K562 (cell line): ENCODE measurements around the gene CLIP1. TPM values are rescaled to one million over a fixed set of nuclear protein-coding genes. Genes with fewer than 3 reads are reported as not detected.

ENCODE experiments used
- CREBBP ChIP-seq: IDR thresholded peaks from one replicate; pipeline ENCODE4 v1.6.1; 2012; ENCODE audit warnings: low read depth, mild to moderate bottlenecking, control low read depth, inconsistent platforms, low read length
- DNMT1 ChIP-seq: fragments of 450-650 bp; IDR thresholded peaks from 2 replicates; pipeline ENCODE4 v1.6.1; 2016; ENCODE audit warnings: antibody characterized with exemption, mild to moderate bottlenecking
- EHMT2 ChIP-seq: fragments of 450-650 bp; IDR thresholded peaks from 2 replicates; pipeline ENCODE4 v1.6.1; 2018; ENCODE audit warnings: antibody characterized with exemption
- HDAC8 ChIP-seq: fragments of 450-650 bp; IDR thresholded peaks from 2 replicates; pipeline ENCODE4 v1.6.1; 2016; ENCODE audit warnings: mild to moderate bottlenecking, missing genetic modification characterization, moderate library complexity, missing compliant biosample characterization
- JUN ChIP-seq, 2 experiments: sonication (generic) in 1 of 2; formaldehyde crosslinking in 1 of 2; IDR thresholded peaks; 2 replicates each; pipeline versions ENCODE4 v1.6.1 to v1.8.0; 2012 to 2022; ENCODE audit warnings: borderline replicate concordance in 2 of 2, mild to moderate bottlenecking in 2 of 2, improper control_type of control experiment in 1 of 2, low read depth in 1 of 2, low read length in 1 of 2, missing genetic modification reagents in 1 of 2
- MCM5 ChIP-seq: fragments of 450-650 bp; IDR thresholded peaks from 2 replicates; pipeline ENCODE4 v1.6.1; 2016; ENCODE audit warnings: low read depth
- NFE2L1 ChIP-seq: fragments of 450-650 bp; IDR thresholded peaks from 2 replicates; pipeline ENCODE4 v1.6.1; 2016; ENCODE audit warnings: missing genetic modification characterization, low read depth, mild to moderate bottlenecking, missing compliant biosample characterization, moderate library complexity, borderline replicate concordance
- POLR2B ChIP-seq: fragments of 450-650 bp; IDR thresholded peaks from 2 replicates; pipeline ENCODE4 v1.6.1; 2018; ENCODE audit warnings: low read depth; ENCODE audit not compliant: partially characterized antibody
- RBM15 ChIP-seq: fragments of 200-400 bp; formaldehyde crosslinking; IDR thresholded peaks from 2 replicates; pipeline ENCODE4 v1.6.1; 2018; ENCODE audit warnings: mild to moderate bottlenecking, low read length, moderate library complexity; ENCODE audit not compliant: insufficient read depth
- SAFB ChIP-seq: fragments of 200-400 bp; formaldehyde crosslinking; IDR thresholded peaks from 2 replicates; pipeline ENCODE4 v1.6.1; 2017; ENCODE audit warnings: low read depth, low read length, borderline replicate concordance
- SMAD4 ChIP-seq: fragments of 250-450 bp; sonication (Bioruptor Pico); conservative IDR thresholded peaks from 2 replicates; pipeline ENCODE4 v1.8.0; 2021; ENCODE audit warnings: inconsistent platforms, mild to moderate bottlenecking, moderate library complexity
- TAF15 ChIP-seq: fragments of 200-400 bp; formaldehyde crosslinking; IDR thresholded peaks from 2 replicates; pipeline ENCODE4 v1.6.1; 2017; ENCODE audit warnings: mild to moderate bottlenecking, low read depth, low read length, moderate library complexity
- TCF15 ChIP-seq: fragments of 250-450 bp; sonication (Bioruptor Pico); IDR thresholded peaks from 2 replicates; pipeline ENCODE4 v1.8.0; 2022; ENCODE audit warnings: moderate library complexity, mild to moderate bottlenecking, inconsistent platforms
- TGIF2 ChIP-seq: sonication (generic); formaldehyde crosslinking; IDR thresholded peaks from 2 replicates; pipeline ENCODE4 v1.8.1; 2022; ENCODE audit warnings: mild to moderate bottlenecking, missing genetic modification reagents, moderate library complexity
- THRAP3 ChIP-seq: fragments of 450-650 bp; IDR thresholded peaks from 2 replicates; pipeline ENCODE4 v1.6.1; 2016; ENCODE audit warnings: mild to moderate bottlenecking, inconsistent platforms, borderline replicate concordance
- ZBTB43 ChIP-seq: sonication (generic); formaldehyde crosslinking; IDR thresholded peaks from 2 replicates; pipeline ENCODE4 v1.8.0; 2023; ENCODE audit warnings: mild to moderate bottlenecking, missing genetic modification reagents
- ZNF175 ChIP-seq: fragments of 200-800 bp; sonication (Bioruptor generic); IDR thresholded peaks from 2 replicates; pipeline ENCODE4 v1.6.1; 2016; ENCODE audit warnings: low read depth, mild to moderate bottlenecking, missing genetic modification characterization, missing compliant biosample characterization
- ZNF239 ChIP-seq: fragments of 250-450 bp; sonication (Bioruptor Pico); IDR thresholded peaks from 2 replicates; pipeline ENCODE4 v1.4.0; 2020; ENCODE audit warnings: mild to moderate bottlenecking
- ZNF644 ChIP-seq: fragments of 200-800 bp; sonication (Bioruptor generic); IDR thresholded peaks from 2 replicates; pipeline ENCODE4 v1.6.1; 2016; ENCODE audit warnings: low read depth, missing genetic modification characterization, missing compliant biosample characterization
- polyA plus RNA-seq, 8 experiments: library from polyadenylated mRNA; depleted of rRNA in 4 of 8; stranded (reverse) in 5 of 8; unstranded in 3 of 8; fragments of >200 nt; fragmentation: Nextera tagmentation in 2 of 8; fragmentation: Illumina TruSeq in 1 of 8; extraction: Ambion mirVana in 2 of 8; extraction: Trizol in 1 of 8; gene quantifications; 2 replicates each; pipeline versions ENCODE4 v1.2.1 to v1.2.3, GENCODE V29; 2011 to 2014; ENCODE audit warnings: inconsistent platforms in 1 of 8, missing spikeins in 1 of 8
- total RNA-seq, 7 experiments: library from RNA; depleted of rRNA in 6 of 7; stranded (reverse); fragments of >200 nt in 6 of 7; fragmentation: Illumina TruSeq in 2 of 7; extraction: Trizol in 2 of 7; gene quantifications; 2 replicates each; pipeline versions ENCODE4 v1.2.1 to v1.2.3, GENCODE V29; 2011 to 2021; ENCODE audit warnings: low replicate concordance in 1 of 7
- TF ChIP-seq, protein P1 (sequence below): sonication (generic); formaldehyde crosslinking; IDR thresholded peaks from 2 replicates; pipeline ENCODE4 v1.8.1; 2023; ENCODE audit warnings: mild to moderate bottlenecking, missing genetic modification reagents
- TF ChIP-seq, protein P2 (sequence below): fragments of 200-400 bp; formaldehyde crosslinking; IDR thresholded peaks from 2 replicates; pipeline ENCODE4 v1.6.1; 2017; ENCODE audit warnings: mild to moderate bottlenecking, low read depth, low read length, moderate library complexity

Gene CLIP1
- total and polyA plus RNA-seq, 9 of the 15 experiments (the other 6 are each of a cell fraction or from before 2014, with no cell fraction given) = 5.8 to 33.9 (median 27.6) TPM

DNA sequence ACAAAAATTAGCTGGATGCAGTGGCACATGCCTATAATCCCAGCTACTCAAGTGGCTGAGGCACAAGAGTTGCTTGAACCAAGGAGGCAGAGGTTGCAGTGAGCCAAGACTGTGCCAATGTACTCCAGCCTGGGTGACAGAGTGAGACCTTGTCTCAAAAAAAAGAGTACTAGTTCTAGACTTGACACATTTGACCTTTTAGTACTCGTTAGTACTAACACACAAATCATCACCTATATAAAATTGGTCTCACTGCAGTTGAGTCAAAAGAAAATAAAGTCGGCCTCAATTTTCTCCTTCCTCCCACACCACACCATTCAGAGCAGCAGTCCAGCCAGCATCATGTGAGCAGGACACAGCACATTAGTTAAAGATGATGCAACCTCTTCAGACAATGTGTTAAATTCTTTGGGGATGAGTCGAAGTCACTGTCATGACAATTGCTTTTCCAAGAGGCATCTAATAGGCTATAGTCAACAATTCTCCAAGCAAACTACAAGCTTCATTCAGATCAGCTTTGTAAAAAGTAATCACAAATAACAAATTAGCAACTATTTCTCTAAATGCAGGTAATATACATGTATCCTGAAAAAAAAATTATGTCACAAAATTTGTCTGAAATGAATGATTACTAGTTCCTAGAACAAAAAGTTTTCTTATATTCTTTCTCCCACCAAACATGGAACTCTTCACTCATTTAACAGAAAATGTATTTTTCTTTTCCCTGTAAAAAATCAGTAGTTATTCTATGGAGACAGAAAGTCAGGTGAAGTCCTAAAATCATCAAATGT lies 55.6 kb downstream of the CLIP1 start (continued):
- TF ChIP-seq ZBTB43 (CRISPR knock-in tag) (no peak), TGIF2 (CRISPR knock-in tag) (no peak), ZNF239 (CRISPR knock-in tag) (peak; percentile 74), CREBBP (no peak), EHMT2 (no peak), TCF15 (no peak), DNMT1 (no peak), ZNF175 (peak; percentile 99), NFE2L1 (tag) (no peak; the same call in 1 of the 2 replicates), THRAP3 (no peak), SMAD4 (CRISPR knock-in tag) (peak; percentile 96), RBM15 (no peak), ZNF644 (tag) (peak; percentile 74; the same call in 1 of the 2 replicates), JUN (IDR thresholded peaks at IDR 0.05; ENCODE audit: borderline replicate concordance, low read depth, low read length) (peak; percentile 95), JUN (CRISPR knock-in tag; IDR thresholded peaks at IDR 0.05; ENCODE audit: borderline replicate concordance) (no peak), SAFB (no peak), POLR2B (no peak), MCM5 (no peak), TAF15 (no peak), HDAC8 (tag) (peak; percentile 94)
- TF ChIP-seq, protein P1, sequence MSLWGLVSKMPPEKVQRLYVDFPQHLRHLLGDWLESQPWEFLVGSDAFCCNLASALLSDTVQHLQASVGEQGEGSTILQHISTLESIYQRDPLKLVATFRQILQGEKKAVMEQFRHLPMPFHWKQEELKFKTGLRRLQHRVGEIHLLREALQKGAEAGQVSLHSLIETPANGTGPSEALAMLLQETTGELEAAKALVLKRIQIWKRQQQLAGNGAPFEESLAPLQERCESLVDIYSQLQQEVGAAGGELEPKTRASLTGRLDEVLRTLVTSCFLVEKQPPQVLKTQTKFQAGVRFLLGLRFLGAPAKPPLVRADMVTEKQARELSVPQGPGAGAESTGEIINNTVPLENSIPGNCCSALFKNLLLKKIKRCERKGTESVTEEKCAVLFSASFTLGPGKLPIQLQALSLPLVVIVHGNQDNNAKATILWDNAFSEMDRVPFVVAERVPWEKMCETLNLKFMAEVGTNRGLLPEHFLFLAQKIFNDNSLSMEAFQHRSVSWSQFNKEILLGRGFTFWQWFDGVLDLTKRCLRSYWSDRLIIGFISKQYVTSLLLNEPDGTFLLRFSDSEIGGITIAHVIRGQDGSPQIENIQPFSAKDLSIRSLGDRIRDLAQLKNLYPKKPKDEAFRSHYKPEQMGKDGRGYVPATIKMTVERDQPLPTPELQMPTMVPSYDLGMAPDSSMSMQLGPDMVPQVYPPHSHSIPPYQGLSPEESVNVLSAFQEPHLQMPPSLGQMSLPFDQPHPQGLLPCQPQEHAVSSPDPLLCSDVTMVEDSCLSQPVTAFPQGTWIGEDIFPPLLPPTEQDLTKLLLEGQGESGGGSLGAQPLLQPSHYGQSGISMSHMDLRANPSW = no peak
- TF ChIP-seq, protein P2, sequence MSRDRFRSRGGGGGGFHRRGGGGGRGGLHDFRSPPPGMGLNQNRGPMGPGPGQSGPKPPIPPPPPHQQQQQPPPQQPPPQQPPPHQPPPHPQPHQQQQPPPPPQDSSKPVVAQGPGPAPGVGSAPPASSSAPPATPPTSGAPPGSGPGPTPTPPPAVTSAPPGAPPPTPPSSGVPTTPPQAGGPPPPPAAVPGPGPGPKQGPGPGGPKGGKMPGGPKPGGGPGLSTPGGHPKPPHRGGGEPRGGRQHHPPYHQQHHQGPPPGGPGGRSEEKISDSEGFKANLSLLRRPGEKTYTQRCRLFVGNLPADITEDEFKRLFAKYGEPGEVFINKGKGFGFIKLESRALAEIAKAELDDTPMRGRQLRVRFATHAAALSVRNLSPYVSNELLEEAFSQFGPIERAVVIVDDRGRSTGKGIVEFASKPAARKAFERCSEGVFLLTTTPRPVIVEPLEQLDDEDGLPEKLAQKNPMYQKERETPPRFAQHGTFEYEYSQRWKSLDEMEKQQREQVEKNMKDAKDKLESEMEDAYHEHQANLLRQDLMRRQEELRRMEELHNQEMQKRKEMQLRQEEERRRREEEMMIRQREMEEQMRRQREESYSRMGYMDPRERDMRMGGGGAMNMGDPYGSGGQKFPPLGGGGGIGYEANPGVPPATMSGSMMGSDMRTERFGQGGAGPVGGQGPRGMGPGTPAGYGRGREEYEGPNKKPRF = no peak
